Jurkat, Clone E6-1 (cell line): ENCODE results near the gene REV3L.
"Not testable (repeated sequence)": the region's sequence is repeated elsewhere in the genome, so short reads cannot be mapped to it uniquely, and the experiment has no call there.

ENCODE experiments used
- DNase-seq: peaks from one replicate; pipeline ENCODE4 v3.0.0-alpha.2; 2011; ENCODE audit warnings: low read depth, low spot score
- H3K4me3 ChIP-seq: 2 replicates; pipeline ENCODE4 v1.5.1; 2011; ENCODE audit warnings: mild to moderate bottlenecking, low read length, control low read depth, moderate library complexity

The REV3L gene

DNA sequence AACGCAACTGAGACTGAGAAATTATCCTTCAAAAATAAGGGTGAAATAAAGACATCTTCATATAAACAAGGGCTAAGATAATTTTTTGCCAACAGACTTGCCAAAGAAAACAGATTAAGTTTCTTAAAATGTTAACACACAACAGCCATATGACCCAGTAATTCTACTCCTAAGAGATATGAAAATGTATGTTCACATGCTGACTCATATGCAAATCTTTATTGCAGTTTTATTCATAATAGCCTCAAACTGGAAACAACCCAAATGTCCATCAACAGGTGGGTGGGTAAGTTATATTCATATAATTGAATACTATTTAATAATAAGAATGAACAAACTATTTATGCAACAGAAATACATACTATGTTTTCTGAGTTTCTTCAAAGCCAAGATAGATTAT is 140.1 kb downstream of the REV3L start:
- no peak for DNase-seq
- H3K4me3 ChIP-seq, result no peak overlapping the region

DNA sequence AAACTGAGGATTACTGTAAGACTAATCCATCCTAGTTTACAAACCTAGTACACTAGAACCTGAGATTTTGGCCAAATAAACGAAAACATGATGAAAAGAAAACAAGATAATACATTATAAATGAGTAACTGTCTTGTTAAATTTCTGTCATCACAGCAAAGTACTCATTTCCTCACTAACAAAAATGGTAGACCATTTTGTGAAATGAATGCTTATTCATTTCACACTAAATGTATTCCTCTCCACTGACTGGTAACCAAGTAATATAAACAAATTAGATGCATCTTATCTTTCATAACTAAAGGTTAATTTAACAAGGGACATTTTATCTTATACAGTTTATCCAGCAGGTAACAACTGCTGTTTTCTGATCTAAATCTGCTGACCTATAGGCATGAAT is 143.7 kb downstream of the REV3L start:
- DNase-seq, result no peak
- no peak overlapping the region for H3K4me3 ChIP-seq

- no peak overlapping the region for H3K4me3 ChIP-seq
- no peak for DNase-seq
These were observed 144.2 kb downstream of the REV3L start for GRCh38 chr6:111338843-111339242.

DNA sequence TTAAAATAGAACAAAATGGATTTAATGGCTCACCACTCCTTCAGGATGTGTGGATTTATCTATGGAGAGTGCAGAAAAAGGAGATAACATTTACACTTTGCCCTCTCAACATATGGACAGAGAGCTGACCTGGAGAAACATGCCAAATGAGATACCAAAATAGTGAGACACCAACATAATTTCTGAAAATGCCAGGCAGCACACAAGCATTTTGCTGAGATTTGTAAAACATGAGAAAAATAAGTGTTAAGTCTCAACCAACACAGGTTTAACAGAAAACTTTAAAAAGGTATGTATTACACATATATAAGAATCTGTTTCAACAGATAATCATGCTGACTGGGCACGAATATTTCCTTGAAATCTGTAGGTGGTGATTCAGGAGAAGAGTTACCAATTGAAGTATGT is 145.2 kb downstream of the REV3L start:
- DNase-seq, result no peak
- no peak overlapping the region for H3K4me3 ChIP-seq

- no peak for DNase-seq
- no peak overlapping the region for H3K4me3 ChIP-seq
These were observed 153.0 kb downstream of the REV3L start for GRCh38 chr6:111329882-111330633.

- DNase-seq, result no peak
- no peak overlapping the region for H3K4me3 ChIP-seq
These were observed 156.5 kb downstream of the REV3L start for GRCh38 chr6:111326563-111326962.

GRCh38 chr6:111322145-111322544 is 160.9 kb downstream of the REV3L start:
- no peak overlapping the region for H3K4me3 ChIP-seq
- DNase-seq, result no peak

GRCh38 chr6:111307950-111308349 is 175.1 kb downstream of the REV3L start:
- not testable (repeated sequence) for H3K4me3 ChIP-seq, DNase-seq

GRCh38 chr6:111307275-111307858 is 175.7 kb downstream of the REV3L start:
- DNase-seq, result no peak
- no peak overlapping the region for H3K4me3 ChIP-seq

DNA sequence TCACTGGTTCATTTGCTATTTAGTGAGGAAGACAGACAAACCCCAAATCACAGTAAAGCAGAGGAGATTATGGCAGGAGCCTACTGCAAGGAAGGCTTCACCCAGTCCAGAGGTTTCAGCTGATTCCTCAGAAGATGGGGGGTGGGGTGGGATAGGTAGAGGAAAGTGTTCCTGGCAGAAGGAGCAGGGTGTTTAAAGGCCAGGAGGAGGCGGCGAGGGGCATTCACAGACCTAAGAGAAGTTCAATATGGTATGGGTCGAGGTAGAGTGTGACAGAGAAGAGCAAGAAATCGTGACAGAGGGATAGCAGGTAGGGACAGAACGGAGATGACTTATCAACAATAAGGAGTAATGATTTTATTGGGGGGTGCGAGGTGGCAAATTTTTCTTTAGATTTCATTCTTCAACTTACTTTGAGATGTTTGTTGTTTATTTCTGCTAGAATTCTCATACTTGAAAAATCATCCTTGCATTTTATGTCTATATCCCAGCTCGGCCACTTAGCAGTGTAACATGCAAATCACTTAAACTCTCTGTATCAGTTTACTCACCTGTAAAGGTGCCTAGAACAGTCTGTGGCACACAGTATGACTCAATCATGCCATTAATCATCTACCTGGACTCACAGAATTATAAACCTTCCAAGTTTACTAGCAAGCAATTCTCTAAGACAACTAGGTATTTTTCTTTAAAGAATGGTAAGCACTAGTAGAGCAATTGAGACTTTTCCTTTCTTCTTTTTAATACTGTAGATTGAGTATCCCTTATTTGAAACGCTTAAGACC is 176.7 kb downstream of the REV3L start:
- no peak overlapping the region for H3K4me3 ChIP-seq
- DNase-seq, result no peak

- DNase-seq, result no peak
- H3K4me3 ChIP-seq, result no peak overlapping the region
These were observed 181.1 kb downstream of the REV3L start for GRCh38 chr6:111301946-111302345.

GRCh38 chr6:111300938-111301800 is 181.8 kb downstream of the REV3L start:
- DNase-seq, H3K4me3 ChIP-seq: not testable (repeated sequence)

DNA sequence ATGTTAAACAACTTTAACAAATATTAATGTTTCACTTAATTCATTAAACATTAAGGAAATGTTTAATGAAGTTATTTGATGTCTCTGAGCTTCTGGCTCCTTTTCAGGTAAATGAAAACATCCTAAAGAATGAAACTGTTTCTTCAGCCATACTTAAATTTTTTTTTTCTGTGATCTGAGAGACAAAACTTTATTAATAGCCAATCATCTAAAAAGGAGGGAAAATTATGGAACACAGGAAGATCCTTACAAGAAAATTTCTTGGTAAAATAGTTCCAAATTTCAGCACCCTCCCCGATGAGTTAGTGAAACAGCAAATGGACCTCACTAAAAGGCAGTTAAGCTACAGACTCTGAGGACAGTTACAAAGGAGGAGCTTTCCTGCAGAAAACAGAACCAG is 185.2 kb downstream of the REV3L start:
- DNase-seq, result no peak
- no peak overlapping the region for H3K4me3 ChIP-seq

DNA sequence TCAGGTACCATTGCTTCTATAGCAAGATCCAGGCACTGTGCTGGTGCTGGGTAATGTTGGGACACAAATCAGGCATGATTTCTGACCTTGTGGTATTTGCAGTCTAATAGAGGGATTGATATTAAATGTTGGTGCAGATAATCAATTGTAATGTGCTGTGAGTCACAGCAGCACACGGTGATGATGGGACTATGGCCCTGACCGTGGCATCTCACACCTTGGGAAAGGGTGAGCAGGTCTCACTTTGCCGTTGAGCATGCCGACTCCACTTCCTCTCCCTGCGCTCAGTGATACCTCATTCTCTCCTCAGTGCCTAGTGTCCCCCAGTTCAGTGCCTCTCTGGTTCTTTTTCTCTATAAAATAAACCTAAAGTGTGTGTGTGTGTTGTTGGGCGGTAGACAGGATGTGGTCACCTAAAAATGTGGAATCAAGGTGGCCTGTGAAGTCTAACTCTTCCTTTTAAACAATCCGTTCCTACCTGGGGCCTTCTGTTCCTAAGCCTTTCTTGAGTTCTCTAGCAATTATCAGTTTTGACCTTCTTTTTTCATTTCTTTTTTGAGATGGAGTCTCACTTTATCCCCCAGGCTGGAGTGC is 188.5 kb downstream of the REV3L start:
- H3K4me3 ChIP-seq, result no peak overlapping the region
- DNase-seq, result peak; percentile 54

DNA sequence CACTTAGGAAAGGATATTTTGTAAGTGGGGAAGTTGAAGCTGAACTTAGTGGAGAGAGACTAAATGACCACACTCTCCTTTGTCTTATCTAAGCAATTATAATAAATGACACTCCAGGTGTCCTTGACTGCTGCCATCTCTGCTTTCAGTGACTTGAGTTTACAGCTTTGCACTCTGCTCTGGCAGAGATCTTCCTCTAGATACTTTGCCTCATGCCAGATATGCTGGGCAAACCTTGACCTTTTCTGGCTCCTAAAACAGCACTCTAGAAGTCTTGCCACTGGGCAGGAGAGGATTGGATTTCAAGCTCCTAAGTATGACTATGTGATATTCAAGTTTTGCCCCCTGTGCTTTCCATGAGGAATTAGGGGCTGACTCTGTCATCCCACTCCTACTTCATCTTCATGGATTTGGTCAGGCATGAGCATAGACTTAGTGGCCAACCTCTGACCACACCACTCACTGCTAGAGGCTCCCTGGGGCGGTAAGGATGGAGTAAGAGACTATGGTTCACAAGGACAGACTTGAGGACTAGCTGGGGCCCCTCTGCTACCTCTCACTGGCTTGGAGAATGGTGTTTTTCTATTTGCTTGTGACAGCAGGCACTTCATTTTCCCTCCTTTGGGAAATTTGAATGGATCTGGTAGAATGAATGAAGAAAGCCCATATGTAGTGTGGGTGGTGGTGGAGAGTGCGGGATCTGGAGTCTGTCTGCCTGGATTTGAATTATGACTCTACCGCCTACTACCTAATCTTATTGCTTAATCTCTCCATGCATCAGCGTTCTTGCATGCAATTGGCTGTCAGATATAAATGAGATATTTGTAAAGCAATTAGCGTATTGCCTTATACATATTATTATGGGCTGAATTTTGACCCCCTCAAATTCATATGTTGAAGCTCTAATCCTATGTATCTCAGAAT is 191.4 kb downstream of the REV3L start:
- no peak overlapping the region for H3K4me3 ChIP-seq
- no peak for DNase-seq

DNA sequence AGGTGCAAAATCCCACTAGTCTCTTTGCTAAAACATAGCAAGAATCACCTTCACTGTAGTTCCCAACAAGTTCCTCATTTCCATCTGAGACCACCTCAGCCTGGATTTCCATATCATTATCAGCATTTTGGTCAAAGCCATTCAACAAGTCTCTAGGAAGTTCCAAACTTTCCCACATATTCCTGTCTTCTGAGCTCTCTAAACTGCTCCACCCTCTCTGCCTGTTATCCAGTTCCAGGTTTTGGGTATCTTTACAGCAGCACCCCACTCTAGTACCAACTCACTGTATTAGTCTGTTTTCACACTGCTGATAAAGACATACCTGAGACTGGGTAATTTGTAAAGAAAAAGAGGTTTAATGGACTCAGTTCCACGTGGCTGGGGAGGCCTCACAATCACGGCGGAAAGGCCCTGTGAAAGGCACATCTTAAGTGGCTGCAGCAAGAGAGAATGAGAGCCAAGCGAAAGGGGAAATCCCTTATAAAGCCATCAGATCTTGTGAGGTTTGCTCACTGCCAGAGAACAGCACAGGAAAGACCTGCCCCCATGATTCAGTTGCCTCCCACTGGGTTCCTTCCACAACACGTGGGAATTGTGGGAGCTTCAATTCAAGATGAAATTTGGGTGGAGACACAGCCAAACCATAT is 192.2 kb downstream of the REV3L start:
- DNase-seq, H3K4me3 ChIP-seq: not testable (repeated sequence)

GRCh38 chr6:111284356-111284755 is 198.7 kb downstream of the REV3L start:
- not testable (repeated sequence) for H3K4me3 ChIP-seq, DNase-seq
